Measurements from ENCODE around the gene TRAIP.

TRAIP gene

DNA sequence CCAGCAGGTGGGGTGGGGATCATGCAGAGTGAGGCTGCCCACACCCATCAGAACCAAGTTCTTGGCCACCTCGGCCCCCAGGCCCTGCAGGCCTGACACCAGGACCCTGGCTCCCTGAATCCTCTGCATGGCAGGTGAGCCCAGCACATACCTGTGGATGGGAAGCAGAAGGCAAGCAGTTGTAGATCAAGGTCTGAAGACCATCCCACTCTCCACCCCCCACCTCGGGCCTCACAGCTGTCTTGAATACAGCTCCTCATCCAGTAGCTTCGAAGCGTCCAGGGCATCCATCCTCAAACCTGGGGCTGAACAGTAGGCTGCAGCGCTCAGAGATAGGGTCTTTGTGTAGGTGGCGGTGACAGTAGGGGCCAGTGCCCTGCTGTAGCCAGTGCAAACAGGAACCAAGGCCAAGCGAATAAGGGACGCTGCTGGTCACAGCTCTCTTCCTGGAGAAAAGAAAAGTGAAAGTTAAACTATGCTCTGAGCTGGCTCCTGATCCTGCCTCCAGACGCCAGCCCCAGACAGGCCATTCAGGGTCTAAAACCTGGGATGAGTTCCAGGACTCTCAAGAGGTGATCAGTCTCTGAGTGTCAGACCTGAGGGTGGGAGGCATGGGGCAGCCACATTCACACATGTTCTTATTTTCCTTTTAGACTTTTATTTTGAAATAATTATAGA is 42.7 kb downstream of the TRAIP start, which contains the start of gene UBA7:
Gene UBA7 (minus strand): TSS at position 457 of the 678 bp plus-strand sequence. CDS start 166 bp downstream, at position 291.
- DNase-seq: peak; percentile 49

- DNase-seq: no peak
Measured at GRCh38 chr3:49812916-49813496, 43.4 kb downstream of the TRAIP start.

GRCh38 chr3:49807431-49808114 is 48.8 kb downstream of the TRAIP start:
- no peak for DNase-seq

GRCh38 chr3:49806850-49807249 is 49.5 kb downstream of the TRAIP start:
- no peak for DNase-seq

GRCh38 chr3:49805897-49806701 is 50.3 kb downstream of the TRAIP start:
- no peak for DNase-seq

- DNase-seq: no peak
Measured at GRCh38 chr3:49805367-49805782, 51.0 kb downstream of the TRAIP start.

DNA sequence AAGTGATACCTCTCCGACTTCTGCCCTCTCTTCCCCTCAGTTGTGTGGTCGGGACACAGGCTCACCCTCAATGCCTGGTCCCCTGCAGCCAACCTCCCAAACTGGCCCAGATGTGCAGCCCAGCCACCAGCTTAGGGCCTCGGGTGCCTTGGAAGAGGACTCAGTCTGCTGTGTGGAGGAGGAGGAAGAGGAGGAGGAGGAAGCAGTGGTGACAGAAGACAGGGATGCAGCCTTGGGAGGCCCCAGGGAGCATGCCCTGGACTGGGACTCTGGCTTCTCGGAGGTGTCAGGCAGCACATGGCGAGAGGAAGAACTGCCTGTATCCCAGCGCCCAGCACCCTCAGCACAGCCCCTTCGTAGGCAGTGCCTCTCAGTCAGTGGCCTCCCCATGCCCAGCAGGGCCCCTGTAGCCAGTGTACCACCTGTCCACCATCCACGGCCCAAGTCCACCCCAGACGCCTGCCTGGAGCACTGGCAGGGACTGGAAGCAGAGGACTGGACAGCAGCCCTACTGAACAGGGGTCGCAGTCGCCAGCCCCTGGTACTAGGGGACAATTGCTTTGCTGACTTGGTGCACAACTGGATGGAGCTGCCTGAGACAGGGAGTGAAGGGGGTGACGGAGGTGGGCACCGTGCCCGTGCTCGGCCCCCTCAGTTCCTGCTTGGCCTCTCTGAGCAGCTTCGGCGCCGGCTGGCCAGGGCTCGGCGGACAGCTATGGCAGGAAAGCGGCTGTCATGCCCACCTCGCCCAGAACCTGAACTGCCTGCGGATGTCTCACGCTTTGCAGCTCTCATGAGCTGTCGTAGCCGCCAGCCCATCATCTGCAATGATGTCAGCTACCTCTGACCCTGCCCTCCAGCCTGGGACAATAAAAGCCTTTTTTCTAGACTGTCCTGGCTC is 52.0 kb downstream of the TRAIP start:
- no peak for DNase-seq

- DNase-seq: peak; percentile 20
Measured at GRCh38 chr3:49803465-49804140, 52.8 kb downstream of the TRAIP start.

DNA sequence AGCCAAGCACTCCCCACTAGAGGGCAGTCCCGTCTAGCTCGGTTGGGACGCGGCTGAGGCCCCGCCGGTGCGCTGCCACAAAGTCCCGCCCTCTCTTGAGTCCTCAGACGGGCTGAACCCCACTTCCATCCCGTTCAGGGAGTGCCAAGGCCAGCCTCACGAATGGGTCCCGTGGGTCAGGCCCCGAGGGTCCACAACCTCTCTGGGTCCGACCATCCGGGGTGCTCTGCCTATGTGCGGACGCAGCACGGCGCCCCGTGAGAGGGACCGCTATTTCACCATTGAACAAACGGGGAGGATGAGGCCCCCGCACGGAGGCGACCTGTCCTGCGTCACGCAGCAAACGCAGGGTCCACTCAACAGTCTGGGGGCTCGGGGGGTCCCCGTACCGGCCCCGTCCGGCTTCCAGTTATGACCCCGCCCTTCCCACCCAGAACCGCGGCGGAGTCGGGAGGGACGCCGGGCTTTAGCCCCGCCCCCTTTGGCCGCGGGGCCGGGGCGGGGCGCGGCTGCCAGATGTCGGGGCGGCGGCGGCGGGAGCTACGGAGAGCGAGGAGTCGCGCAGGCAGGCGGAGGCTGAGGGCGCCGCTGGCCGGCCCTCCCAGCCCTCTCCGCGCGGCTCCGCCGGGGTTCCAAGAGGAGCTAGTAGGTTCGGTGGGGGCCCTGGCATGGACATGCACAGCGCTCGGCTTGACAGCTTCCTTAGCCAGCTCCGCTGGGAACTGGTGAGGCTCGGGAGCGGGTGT is 53.5 kb downstream of the TRAIP start, which contains the start of gene INKA1:
Gene INKA1 (plus strand): TSS at position 543 of the 746 bp plus-strand sequence. CDS start 132 bp downstream, at position 675.
- peak; percentile 85 for DNase-seq

DNA sequence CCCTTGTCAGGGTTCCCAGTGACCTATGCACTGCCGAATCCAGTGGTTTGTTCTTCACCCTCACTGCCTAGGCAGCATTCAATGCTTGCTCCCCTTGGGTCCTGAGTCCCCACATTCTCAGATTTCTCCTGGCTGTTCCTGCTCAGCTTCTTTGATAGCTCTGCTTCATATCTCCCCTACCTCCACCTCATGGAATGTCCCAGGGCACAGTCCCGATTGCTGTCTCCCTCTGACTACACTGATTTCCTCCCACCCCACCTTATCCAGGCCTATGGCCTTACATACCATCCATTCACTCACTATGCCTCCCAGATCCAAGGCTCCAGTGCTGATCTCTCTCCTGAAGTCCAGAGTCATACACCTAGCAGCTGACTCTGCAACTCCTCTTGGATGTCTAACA is 55.2 kb downstream of the TRAIP start:
- no peak for DNase-seq

DNA sequence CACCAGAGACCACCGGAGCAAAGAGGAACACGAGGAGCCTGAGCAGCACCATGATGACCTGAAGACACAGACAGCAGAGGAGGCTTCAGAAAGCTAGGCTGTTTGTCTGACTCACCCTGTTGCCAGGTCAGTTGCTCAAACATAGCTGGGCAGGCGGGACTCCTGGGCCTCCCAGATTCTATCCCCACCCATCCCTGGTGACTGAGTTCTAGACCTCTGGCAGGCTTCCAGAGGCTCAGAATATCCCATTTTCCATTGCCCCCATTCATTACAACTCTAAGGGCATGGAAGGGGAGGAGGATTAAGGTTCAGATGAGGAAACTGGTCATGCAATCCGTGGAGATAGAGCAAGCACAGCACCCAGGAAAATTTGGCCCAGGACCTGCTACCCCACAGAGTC is 56.6 kb downstream of the TRAIP start, which contains the start of gene CDHR4:
Gene CDHR4 (minus strand): TSS at position 113 of the 400 bp plus-strand sequence. CDS start 61 bp downstream, at position 52.
- DNase-seq: no peak

GRCh38 chr3:49799105-49799504 is 57.3 kb downstream of the TRAIP start:
- no peak for DNase-seq

- DNase-seq: no peak
Measured at GRCh38 chr3:49794926-49795905, 61.1 kb downstream of the TRAIP start.

GRCh38 chr3:49794431-49794830 is 61.9 kb downstream of the TRAIP start:
- DNase-seq: no peak

GRCh38 chr3:49793486-49794085 is 62.8 kb downstream of the TRAIP start:
- no peak for DNase-seq

DNA sequence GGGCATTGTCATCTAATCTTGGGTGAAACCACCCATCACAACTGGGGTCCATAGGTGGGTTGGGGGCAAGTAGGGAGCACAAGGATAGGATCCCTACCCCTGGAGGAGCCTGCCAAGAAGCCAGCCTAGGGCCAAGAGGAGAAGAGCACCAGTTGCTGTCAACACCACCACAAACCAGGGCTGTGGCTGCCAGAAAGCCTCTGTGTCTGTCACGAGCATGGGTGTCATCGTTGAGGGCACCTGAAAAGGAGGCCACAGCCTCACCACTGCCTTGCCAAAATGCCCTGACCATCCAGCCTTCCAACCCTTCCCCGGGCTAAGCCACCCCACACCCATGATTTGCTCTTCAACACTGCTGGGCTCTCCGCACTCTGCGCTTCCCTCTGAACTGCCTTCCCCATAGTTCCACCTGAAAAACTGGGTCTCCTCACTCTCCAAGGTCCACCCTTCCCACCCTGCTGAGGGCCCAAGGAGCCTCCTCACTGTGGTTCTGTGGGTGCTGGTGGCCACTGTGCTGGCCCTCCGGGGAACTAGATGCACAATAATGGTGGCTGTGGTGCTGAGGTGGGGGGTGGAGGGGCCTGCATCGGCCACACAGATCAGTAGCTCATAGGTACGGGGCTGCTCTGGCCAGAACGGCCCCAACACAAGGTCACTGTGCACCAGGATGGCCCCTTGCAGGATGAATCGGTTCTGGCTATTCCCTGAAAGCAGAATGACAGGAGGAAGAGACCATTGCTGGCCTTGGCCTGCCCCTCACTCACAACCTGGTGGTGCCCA is 63.8 kb downstream of the TRAIP start:
- no peak for DNase-seq

GRCh38 chr3:49791571-49791970 is 64.8 kb downstream of the TRAIP start:
- no peak for DNase-seq
